ENCODE results near the gene EDA.

- TF ChIP-seq, protein P1, sequence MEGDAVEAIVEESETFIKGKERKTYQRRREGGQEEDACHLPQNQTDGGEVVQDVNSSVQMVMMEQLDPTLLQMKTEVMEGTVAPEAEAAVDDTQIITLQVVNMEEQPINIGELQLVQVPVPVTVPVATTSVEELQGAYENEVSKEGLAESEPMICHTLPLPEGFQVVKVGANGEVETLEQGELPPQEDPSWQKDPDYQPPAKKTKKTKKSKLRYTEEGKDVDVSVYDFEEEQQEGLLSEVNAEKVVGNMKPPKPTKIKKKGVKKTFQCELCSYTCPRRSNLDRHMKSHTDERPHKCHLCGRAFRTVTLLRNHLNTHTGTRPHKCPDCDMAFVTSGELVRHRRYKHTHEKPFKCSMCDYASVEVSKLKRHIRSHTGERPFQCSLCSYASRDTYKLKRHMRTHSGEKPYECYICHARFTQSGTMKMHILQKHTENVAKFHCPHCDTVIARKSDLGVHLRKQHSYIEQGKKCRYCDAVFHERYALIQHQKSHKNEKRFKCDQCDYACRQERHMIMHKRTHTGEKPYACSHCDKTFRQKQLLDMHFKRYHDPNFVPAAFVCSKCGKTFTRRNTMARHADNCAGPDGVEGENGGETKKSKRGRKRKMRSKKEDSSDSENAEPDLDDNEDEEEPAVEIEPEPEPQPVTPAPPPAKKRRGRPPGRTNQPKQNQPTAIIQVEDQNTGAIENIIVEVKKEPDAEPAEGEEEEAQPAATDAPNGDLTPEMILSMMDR (IDR thresholded peaks at IDR 0.05; ENCODE audit: low read depth, low read length, poor library complexity, severe bottlenecking) = no peak
- TF ChIP-seq EZH2phosphoT487 (IDR thresholded peaks at IDR 0.05; ENCODE audit: borderline replicate concordance, low read length) = no peak
These were observed 410.4 kb downstream of the EDA start for GRCh38 chrX:70026112-70026850.

Data from DOHH2 (cell line).